ENCODE results near the gene KLK13.

DNA sequence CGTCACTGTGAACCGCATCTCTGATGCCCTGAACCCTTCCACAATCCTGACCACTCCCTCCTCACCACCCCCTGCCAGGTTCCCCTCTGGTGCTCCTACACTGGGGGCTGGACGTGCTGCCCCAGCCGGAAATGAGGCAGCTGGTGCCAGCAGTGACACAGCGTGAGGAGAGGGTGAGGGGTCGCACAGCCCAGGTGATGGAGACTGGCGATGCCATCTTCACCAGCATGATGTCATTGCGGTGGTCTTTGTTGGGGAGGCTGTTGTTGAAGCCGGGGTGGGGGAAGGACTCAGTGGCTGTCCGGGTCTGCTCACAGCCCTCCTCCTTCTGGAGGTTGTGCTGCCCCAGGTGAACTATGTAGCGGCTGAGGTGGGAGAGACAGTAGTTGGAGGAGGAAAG is 40.9 kb downstream of the KLK13 start:
- TF ChIP-seq, protein P1, sequence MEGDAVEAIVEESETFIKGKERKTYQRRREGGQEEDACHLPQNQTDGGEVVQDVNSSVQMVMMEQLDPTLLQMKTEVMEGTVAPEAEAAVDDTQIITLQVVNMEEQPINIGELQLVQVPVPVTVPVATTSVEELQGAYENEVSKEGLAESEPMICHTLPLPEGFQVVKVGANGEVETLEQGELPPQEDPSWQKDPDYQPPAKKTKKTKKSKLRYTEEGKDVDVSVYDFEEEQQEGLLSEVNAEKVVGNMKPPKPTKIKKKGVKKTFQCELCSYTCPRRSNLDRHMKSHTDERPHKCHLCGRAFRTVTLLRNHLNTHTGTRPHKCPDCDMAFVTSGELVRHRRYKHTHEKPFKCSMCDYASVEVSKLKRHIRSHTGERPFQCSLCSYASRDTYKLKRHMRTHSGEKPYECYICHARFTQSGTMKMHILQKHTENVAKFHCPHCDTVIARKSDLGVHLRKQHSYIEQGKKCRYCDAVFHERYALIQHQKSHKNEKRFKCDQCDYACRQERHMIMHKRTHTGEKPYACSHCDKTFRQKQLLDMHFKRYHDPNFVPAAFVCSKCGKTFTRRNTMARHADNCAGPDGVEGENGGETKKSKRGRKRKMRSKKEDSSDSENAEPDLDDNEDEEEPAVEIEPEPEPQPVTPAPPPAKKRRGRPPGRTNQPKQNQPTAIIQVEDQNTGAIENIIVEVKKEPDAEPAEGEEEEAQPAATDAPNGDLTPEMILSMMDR (IDR thresholded peaks at IDR 0.05; ENCODE audit: low read depth, low read length), result no peak
- TF ChIP-seq EZH2phosphoT487 (IDR thresholded peaks at IDR 0.05; ENCODE audit: low read depth), result no peak
